ENCODE data around the gene SPINK5.

DNA sequence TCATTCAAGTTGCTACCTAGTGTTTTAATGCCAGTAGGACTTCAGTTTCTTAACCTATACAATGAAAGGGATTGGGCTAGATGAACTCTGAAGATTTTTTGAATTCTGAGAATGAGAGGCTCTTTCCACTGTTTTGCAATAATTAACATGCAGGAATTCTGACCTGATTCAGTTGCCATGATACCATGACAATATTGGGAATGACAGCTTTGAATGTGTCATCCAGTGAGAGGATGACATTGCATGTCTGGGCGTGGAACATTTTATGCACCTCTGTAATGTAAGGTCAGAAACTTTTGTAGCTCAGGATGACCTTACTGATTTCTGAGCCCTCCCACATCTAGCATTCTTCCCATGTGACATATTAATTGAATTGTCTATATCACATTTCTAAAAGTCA, 30.6 kb upstream of the SPINK5 start:
- TF ChIP-seq, protein P1, sequence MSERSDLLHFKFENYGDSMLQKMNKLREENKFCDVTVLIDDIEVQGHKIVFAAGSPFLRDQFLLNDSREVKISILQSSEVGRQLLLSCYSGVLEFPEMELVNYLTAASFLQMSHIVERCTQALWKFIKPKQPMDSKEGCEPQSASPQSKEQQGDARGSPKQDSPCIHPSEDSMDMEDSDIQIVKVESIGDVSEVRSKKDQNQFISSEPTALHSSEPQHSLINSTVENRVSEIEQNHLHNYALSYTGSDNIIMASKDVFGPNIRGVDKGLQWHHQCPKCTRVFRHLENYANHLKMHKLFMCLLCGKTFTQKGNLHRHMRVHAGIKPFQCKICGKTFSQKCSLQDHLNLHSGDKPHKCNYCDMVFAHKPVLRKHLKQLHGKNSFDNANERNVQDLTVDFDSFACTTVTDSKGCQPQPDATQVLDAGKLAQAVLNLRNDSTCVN (tag by site-specific recombination; optimal IDR thresholded peaks at IDR 0.05), result no peak
- TF ChIP-seq ZNF404 (tag by site-specific recombination; IDR thresholded peaks at IDR 0.05) (no peak), ZNF530 (tag by site-specific recombination; IDR thresholded peaks at IDR 0.05; ENCODE audit: low read depth) (no peak), ZNF660 (tag by site-specific recombination; IDR thresholded peaks at IDR 0.05) (no peak), ZNF211 (tag by site-specific recombination; IDR thresholded peaks at IDR 0.05; ENCODE audit: low read depth) (no peak)
- TF ChIP-seq, protein P2, sequence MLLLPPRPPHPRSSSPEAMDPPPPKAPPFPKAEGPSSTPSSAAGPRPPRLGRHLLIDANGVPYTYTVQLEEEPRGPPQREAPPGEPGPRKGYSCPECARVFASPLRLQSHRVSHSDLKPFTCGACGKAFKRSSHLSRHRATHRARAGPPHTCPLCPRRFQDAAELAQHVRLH (tag by site-specific recombination; IDR thresholded peaks at IDR 0.05), result no peak
- TF ChIP-seq, protein P3, sequence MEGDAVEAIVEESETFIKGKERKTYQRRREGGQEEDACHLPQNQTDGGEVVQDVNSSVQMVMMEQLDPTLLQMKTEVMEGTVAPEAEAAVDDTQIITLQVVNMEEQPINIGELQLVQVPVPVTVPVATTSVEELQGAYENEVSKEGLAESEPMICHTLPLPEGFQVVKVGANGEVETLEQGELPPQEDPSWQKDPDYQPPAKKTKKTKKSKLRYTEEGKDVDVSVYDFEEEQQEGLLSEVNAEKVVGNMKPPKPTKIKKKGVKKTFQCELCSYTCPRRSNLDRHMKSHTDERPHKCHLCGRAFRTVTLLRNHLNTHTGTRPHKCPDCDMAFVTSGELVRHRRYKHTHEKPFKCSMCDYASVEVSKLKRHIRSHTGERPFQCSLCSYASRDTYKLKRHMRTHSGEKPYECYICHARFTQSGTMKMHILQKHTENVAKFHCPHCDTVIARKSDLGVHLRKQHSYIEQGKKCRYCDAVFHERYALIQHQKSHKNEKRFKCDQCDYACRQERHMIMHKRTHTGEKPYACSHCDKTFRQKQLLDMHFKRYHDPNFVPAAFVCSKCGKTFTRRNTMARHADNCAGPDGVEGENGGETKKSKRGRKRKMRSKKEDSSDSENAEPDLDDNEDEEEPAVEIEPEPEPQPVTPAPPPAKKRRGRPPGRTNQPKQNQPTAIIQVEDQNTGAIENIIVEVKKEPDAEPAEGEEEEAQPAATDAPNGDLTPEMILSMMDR (tag by site-specific recombination; IDR thresholded peaks at IDR 0.05), result no peak
- TF ChIP-seq, protein P4, sequence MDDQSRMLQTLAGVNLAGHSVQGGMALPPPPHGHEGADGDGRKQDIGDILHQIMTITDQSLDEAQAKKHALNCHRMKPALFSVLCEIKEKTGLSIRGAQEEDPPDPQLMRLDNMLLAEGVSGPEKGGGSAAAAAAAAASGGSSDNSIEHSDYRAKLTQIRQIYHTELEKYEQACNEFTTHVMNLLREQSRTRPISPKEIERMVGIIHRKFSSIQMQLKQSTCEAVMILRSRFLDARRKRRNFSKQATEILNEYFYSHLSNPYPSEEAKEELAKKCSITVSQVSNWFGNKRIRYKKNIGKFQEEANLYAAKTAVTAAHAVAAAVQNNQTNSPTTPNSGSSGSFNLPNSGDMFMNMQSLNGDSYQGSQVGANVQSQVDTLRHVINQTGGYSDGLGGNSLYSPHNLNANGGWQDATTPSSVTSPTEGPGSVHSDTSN (CRISPR knock-in tag; IDR thresholded peaks at IDR 0.05), result no peak
- TF ChIP-seq, protein P5, sequence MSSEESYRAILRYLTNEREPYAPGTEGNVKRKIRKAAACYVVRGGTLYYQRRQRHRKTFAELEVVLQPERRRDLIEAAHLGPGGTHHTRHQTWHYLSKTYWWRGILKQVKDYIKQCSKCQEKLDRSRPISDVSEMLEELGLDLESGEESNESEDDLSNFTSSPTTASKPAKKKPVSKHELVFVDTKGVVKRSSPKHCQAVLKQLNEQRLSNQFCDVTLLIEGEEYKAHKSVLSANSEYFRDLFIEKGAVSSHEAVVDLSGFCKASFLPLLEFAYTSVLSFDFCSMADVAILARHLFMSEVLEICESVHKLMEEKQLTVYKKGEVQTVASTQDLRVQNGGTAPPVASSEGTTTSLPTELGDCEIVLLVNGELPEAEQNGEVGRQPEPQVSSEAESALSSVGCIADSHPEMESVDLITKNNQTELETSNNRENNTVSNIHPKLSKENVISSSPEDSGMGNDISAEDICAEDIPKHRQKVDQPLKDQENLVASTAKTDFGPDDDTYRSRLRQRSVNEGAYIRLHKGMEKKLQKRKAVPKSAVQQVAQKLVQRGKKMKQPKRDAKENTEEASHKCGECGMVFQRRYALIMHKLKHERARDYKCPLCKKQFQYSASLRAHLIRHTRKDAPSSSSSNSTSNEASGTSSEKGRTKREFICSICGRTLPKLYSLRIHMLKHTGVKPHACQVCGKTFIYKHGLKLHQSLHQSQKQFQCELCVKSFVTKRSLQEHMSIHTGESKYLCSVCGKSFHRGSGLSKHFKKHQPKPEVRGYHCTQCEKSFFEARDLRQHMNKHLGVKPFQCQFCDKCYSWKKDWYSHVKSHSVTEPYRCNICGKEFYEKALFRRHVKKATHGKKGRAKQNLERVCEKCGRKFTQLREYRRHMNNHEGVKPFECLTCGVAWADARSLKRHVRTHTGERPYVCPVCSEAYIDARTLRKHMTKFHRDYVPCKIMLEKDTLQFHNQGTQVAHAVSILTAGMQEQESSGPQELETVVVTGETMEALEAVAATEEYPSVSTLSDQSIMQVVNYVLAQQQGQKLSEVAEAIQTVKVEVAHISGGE (tag by site-specific recombination; conservative IDR thresholded peaks at IDR 0.05; ENCODE audit: low read depth), result no peak
